ENCODE measurements around the gene ADA.
"Not testable (repeated sequence)": the region's sequence is repeated elsewhere in the genome, so short reads cannot be mapped to it uniquely, and the experiment has no call there.

The ADA gene

DNA sequence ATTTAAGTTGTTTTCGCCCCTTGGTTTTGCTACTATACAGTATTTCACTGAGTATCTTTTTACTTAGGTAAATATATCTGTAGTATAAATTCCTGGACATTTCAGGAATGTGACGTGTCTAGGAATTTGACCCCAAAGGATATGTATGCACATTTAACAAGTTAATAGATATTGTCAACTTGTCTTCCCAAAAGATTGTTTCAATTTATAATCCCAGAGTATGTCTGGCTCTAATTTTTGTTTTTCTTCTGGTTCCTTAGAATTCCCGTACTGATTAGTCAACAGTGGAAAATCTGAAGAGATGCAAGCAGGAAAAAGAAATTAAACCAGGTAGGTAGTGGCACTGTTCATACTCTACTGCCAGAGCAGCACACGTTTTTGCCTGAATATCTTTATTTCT, 62.0 kb downstream of the ADA start:
- TF ChIP-seq, protein P1, sequence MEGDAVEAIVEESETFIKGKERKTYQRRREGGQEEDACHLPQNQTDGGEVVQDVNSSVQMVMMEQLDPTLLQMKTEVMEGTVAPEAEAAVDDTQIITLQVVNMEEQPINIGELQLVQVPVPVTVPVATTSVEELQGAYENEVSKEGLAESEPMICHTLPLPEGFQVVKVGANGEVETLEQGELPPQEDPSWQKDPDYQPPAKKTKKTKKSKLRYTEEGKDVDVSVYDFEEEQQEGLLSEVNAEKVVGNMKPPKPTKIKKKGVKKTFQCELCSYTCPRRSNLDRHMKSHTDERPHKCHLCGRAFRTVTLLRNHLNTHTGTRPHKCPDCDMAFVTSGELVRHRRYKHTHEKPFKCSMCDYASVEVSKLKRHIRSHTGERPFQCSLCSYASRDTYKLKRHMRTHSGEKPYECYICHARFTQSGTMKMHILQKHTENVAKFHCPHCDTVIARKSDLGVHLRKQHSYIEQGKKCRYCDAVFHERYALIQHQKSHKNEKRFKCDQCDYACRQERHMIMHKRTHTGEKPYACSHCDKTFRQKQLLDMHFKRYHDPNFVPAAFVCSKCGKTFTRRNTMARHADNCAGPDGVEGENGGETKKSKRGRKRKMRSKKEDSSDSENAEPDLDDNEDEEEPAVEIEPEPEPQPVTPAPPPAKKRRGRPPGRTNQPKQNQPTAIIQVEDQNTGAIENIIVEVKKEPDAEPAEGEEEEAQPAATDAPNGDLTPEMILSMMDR (IDR thresholded peaks at IDR 0.05; ENCODE audit: borderline replicate concordance, extremely low read depth, low read length, poor library complexity, severe bottlenecking) = no peak
- TF ChIP-seq EZH2 (IDR thresholded peaks at IDR 0.05; ENCODE audit: borderline replicate concordance, low read depth, low read length, severe bottlenecking) = no peak
- no peak for DNase-seq

GRCh38 chr20:44588321-44588720, 63.2 kb downstream of the ADA start:
- H3K4me2 ChIP-seq (ENCODE audit: insufficient read depth, low read length); H3K4me1 ChIP-seq (ENCODE audit: insufficient read depth, low read length); H3K27ac ChIP-seq (ENCODE audit: low read length); H3K36me3 ChIP-seq (ENCODE audit: insufficient read depth, low read length); DNase-seq; H4K20me1 ChIP-seq (ENCODE audit: insufficient read depth, low read length); H3K27me3 ChIP-seq (ENCODE audit: insufficient read depth, low read length, poor library complexity); ATAC-seq (ENCODE audit: insufficient read depth, low read depth); H3K4me3 ChIP-seq (ENCODE audit: low read depth in 1 of 2, low read length in 2 of 2); H3K79me2 ChIP-seq (ENCODE audit: insufficient read depth, low read length); H3K9ac ChIP-seq (ENCODE audit: low read depth, low read length); H3K9me3 ChIP-seq (ENCODE audit: insufficient read depth, low read length, severe bottlenecking); H2AFZ ChIP-seq (ENCODE audit: low read depth, low read length): not testable (repeated sequence)

More for the DNA sequence above, 62.0 kb downstream of the ADA start:
- no peak overlapping the region for H3K9ac ChIP-seq (ENCODE audit: low read depth, low read length)
- no peak overlapping the region for H3K27ac ChIP-seq (ENCODE audit: low read length)
- no peaks in the 10 kb centered on the region for H4K20me1 ChIP-seq (ENCODE audit: insufficient read depth, low read length)
- H2AFZ ChIP-seq (ENCODE audit: low read depth, low read length) = no peak overlapping the region
- ATAC-seq (ENCODE audit: insufficient read depth, low read depth) = no peak
- H3K27me3 ChIP-seq (ENCODE audit: insufficient read depth, low read length, poor library complexity) = peaks cover 6% of the 10 kb centered on the region
- no peaks in the 10 kb centered on the region for H3K36me3 ChIP-seq (ENCODE audit: insufficient read depth, low read length)
- H3K79me2 ChIP-seq (ENCODE audit: insufficient read depth, low read length) = no peaks in the 10 kb centered on the region
- no peaks in the 10 kb centered on the region for H3K9me3 ChIP-seq (ENCODE audit: insufficient read depth, low read length, severe bottlenecking)
- H3K4me2 ChIP-seq (ENCODE audit: insufficient read depth, low read length) = no peak overlapping the region
- no peaks in the 10 kb centered on the region for H3K4me1 ChIP-seq (ENCODE audit: insufficient read depth, low read length)
- no peak overlapping the region for H3K4me3 ChIP-seq (ENCODE audit: low read depth in 1 of 2, low read length in 2 of 2)

DNA sequence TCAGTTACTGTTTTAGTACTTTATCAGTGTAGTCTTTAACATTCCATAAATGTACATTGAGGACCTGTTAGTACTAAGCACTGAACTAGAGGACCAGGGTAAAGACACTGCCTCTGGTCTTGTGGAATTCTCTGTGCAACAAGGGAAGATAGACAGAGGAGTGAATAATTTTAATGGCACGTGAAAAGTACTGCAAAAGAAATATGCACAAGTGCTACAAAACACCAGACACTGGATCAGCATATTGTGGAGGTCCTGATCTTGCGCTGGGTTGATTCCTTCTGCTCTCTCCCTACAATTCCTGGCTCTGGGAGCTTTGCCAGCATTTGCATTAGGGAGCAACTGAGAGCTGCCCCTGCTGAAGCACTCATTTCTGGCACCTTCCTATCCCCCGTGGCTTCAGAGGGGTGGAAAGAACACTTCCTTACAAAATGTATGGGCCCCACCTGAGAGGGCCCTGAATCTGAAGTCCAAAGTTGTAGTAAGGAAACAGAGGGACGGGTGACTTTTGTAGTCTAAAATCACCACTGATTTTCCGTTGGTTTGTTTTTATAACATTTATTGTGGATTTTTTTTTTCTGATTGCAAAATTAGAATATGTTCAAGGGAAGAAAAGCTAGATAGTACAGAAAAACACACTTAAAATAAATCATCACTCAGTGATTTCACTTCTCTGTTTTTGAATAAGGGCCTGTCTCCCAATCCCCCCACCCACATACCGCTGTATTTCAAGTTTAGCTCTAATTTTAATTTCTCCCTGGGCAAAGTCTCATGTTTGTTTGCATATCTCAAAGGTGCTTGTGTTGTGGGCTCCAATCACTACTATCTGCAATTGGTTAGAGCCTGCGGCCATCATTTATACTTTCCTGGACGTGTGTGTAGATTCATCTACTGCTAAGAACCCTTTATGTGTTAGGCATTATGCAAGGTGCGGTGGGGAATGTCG, 64.2 kb downstream of the ADA start:
- Histone ChIP-seq H3K4me3 (ENCODE audit: low read depth in 1 of 2, low read length in 2 of 2) (no peak overlapping the region), H2AFZ (ENCODE audit: low read depth, low read length) (no peak overlapping the region), H3K9ac (ENCODE audit: low read depth, low read length) (no peak overlapping the region), H3K27ac (ENCODE audit: low read length) (no peak overlapping the region), H3K27me3 (ENCODE audit: insufficient read depth, low read length, poor library complexity) (peaks cover 6% of the 10 kb centered on the region), H3K79me2 (ENCODE audit: insufficient read depth, low read length) (no peaks in the 10 kb centered on the region), H3K36me3 (ENCODE audit: insufficient read depth, low read length) (no peaks in the 10 kb centered on the region), H3K4me2 (ENCODE audit: insufficient read depth, low read length) (no peak overlapping the region), H3K9me3 (ENCODE audit: insufficient read depth, low read length, severe bottlenecking) (no peaks in the 10 kb centered on the region), H4K20me1 (ENCODE audit: insufficient read depth, low read length) (no peaks in the 10 kb centered on the region), H3K4me1 (ENCODE audit: insufficient read depth, low read length) (no peaks in the 10 kb centered on the region)
- TF ChIP-seq, protein P1 (IDR thresholded peaks at IDR 0.05; ENCODE audit: borderline replicate concordance, extremely low read depth, low read length, poor library complexity, severe bottlenecking) = no peak
- no peak for TF ChIP-seq EZH2 (IDR thresholded peaks at IDR 0.05; ENCODE audit: borderline replicate concordance, low read depth, low read length, severe bottlenecking)
- ATAC-seq (ENCODE audit: insufficient read depth, low read depth) = no peak
- DNase-seq = no peak

- H3K9me3 ChIP-seq (ENCODE audit: insufficient read depth, low read length, severe bottlenecking) = no peaks in the 10 kb centered on the region
- ATAC-seq (ENCODE audit: insufficient read depth, low read depth) (peak; percentile 42; the same call in 2 of the 3 replicates), DNase-seq (no peak)
- H3K36me3 ChIP-seq (ENCODE audit: insufficient read depth, low read length) = no peaks in the 10 kb centered on the region
- H3K4me1 ChIP-seq (ENCODE audit: insufficient read depth, low read length) = no peaks in the 10 kb centered on the region
- H3K79me2 ChIP-seq (ENCODE audit: insufficient read depth, low read length) = no peaks in the 10 kb centered on the region
- no peak overlapping the region for H3K4me3 ChIP-seq (ENCODE audit: low read depth in 1 of 2, low read length in 2 of 2)
- TF ChIP-seq, protein P1 (IDR thresholded peaks at IDR 0.05; ENCODE audit: borderline replicate concordance, extremely low read depth, low read length, poor library complexity, severe bottlenecking) = no peak
- no peak for TF ChIP-seq EZH2 (IDR thresholded peaks at IDR 0.05; ENCODE audit: borderline replicate concordance, low read depth, low read length, severe bottlenecking)
- H3K9ac ChIP-seq (ENCODE audit: low read depth, low read length) = no peak overlapping the region
- H3K27me3 ChIP-seq (ENCODE audit: insufficient read depth, low read length, poor library complexity) = peaks cover 6% of the 10 kb centered on the region
- H3K27ac ChIP-seq (ENCODE audit: low read length) = no peak overlapping the region
- H3K4me2 ChIP-seq (ENCODE audit: insufficient read depth, low read length) = no peak overlapping the region
- no peaks in the 10 kb centered on the region for H4K20me1 ChIP-seq (ENCODE audit: insufficient read depth, low read length)
- no peak overlapping the region; the same call in 1 of the 2 replicates for H2AFZ ChIP-seq (ENCODE audit: low read depth, low read length)
These were observed 65.1 kb downstream of the ADA start for GRCh38 chr20:44586289-44586911.
